ENCODE data around the gene EIF2B2. TPM values are rescaled to one million over a fixed set of nuclear protein-coding genes. Genes with fewer than 3 reads are reported as not detected.

The EIF2B2 gene
- total RNA-seq, 3 donors from 2014 or later: 61.2 to 69.4 (median 66.0) TPM

GRCh38 chr14:75050852-75051555, 48.3 kb downstream of the EIF2B2 start, which contains the start of gene MLH3:
Gene MLH3 (minus strand): TSS chr14:75051467. CDS start chr14:75049655, 1,812 bp downstream.
- peaks cover 39% of the 10 kb centered on the region for H3K4me1 Mint-ChIP-seq (ENCODE audit: low read depth)
- DNase-seq (peak; percentile 79), ATAC-seq (peak; percentile 80 to 84)
- peaks cover 18% of the 10 kb centered on the region for H3K36me3 Mint-ChIP-seq (ENCODE audit: insufficient read depth)
- H3K27me3 Mint-ChIP-seq (ENCODE audit: low read depth): no peaks in the 10 kb centered on the region
- H3K9me3 Mint-ChIP-seq: no peaks in the 10 kb centered on the region
- H3K4me3 Mint-ChIP-seq: peak within 1 kb of the TSS; percentile 91

GRCh38 chr14:75051556-75051899, 48.8 kb downstream of the EIF2B2 start:
- Mint-ChIP-seq H3K4me3 (peak overlapping the region; percentile 91), H3K4me1 (ENCODE audit: low read depth) (peaks cover 35% of the 10 kb centered on the region), H3K27me3 (ENCODE audit: low read depth) (no peaks in the 10 kb centered on the region), H3K36me3 (ENCODE audit: insufficient read depth) (peaks cover 20% of the 10 kb centered on the region), H3K9me3 (no peaks in the 10 kb centered on the region)
- DNase-seq (no peak), ATAC-seq (no peak)

- H3K9me3 Mint-ChIP-seq: no peaks in the 10 kb centered on the region
- no peaks in the 10 kb centered on the region for H3K27me3 Mint-ChIP-seq (ENCODE audit: low read depth)
- ATAC-seq (no peak), DNase-seq (no peak)
- peaks cover 12% of the 10 kb centered on the region for H3K36me3 Mint-ChIP-seq (ENCODE audit: insufficient read depth)
- no peak overlapping the region for H3K4me3 Mint-ChIP-seq
- H3K4me1 Mint-ChIP-seq (ENCODE audit: low read depth): peaks cover 23% of the 10 kb centered on the region
Observed at GRCh38 chr14:75053396-75054291, 50.9 kb downstream of the EIF2B2 start.

GRCh38 chr14:75054421-75054820, 51.7 kb downstream of the EIF2B2 start:
- H3K9me3 Mint-ChIP-seq: no peaks in the 10 kb centered on the region
- H3K27me3 Mint-ChIP-seq (ENCODE audit: low read depth): no peaks in the 10 kb centered on the region
- H3K4me3 Mint-ChIP-seq: no peak overlapping the region
- DNase-seq: no peak
- H3K36me3 Mint-ChIP-seq (ENCODE audit: insufficient read depth): peaks cover 14% of the 10 kb centered on the region
- H3K4me1 Mint-ChIP-seq (ENCODE audit: low read depth): peaks cover 21% of the 10 kb centered on the region
- no peak for ATAC-seq

- Mint-ChIP-seq H3K36me3 (ENCODE audit: insufficient read depth) (peaks cover 14% of the 10 kb centered on the region), H3K4me3 (no peak overlapping the region), H3K9me3 (no peaks in the 10 kb centered on the region), H3K27me3 (ENCODE audit: low read depth) (no peaks in the 10 kb centered on the region), H3K4me1 (ENCODE audit: low read depth) (peaks cover 24% of the 10 kb centered on the region)
- DNase-seq: no peak
- ATAC-seq: no peak
Observed at GRCh38 chr14:75059642-75060041, 56.9 kb downstream of the EIF2B2 start.

- H3K27me3 Mint-ChIP-seq (ENCODE audit: low read depth): no peaks in the 10 kb centered on the region
- H3K9me3 Mint-ChIP-seq: no peaks in the 10 kb centered on the region
- DNase-seq (no peak), ATAC-seq (no peak)
- peaks cover 24% of the 10 kb centered on the region for H3K4me1 Mint-ChIP-seq (ENCODE audit: low read depth)
- no peak overlapping the region for H3K4me3 Mint-ChIP-seq
- peaks cover 14% of the 10 kb centered on the region for H3K36me3 Mint-ChIP-seq (ENCODE audit: insufficient read depth)
Observed at GRCh38 chr14:75060420-75060819, 57.7 kb downstream of the EIF2B2 start.

Other genes starting within 250 kb of the EIF2B2 start
- gene YLPM1, start 239.6 kb upstream of the EIF2B2 start, total RNA-seq: 10 to 100 TPM; 45.8 to 49.6 (median 47.4) TPM
- under 1 TPM in 2 of 3 donors, not detected in 1; 0.13 to 0.35 TPM for gene PROX2, start 126.8 kb upstream of the EIF2B2 start, total RNA-seq
- 100 to 1,000 TPM; 104 to 107 (median 106) TPM for gene DLST, start 121.0 kb upstream of the EIF2B2 start, total RNA-seq
- gene RPS6KL1, start 79.7 kb upstream of the EIF2B2 start, total RNA-seq: 10 to 100 TPM; 13.2 to 20.7 (median 17.3) TPM
- under 1 TPM; 0.18 to 0.38 (median 0.18) TPM for gene PGF, start 47.3 kb upstream of the EIF2B2 start, total RNA-seq
- gene MLH3, start 48.5 kb downstream of the EIF2B2 start, total RNA-seq: 10 to 100 TPM; 11.0 to 14.7 (median 11.7) TPM
- 10 to 100 TPM; 16.0 to 17.3 (median 16.8) TPM for gene ACYP1, start 61.1 kb downstream of the EIF2B2 start, total RNA-seq
- gene ZC2HC1C, start 66.7 kb downstream of the EIF2B2 start, total RNA-seq: under 1 TPM; 0.45 to 0.84 (median 0.78) TPM
- 10 to 100 TPM; 48.5 to 51.2 (median 50.4) TPM for gene NEK9, start 124.1 kb downstream of the EIF2B2 start, total RNA-seq
- gene TMED10, start 173.7 kb downstream of the EIF2B2 start, total RNA-seq: 100 to 1,000 TPM; 184 to 196 (median 195) TPM